Activated naive CD8-positive, alpha-beta T cell (primary cell): ENCODE data around the gene NPPB.

ENCODE experiments used
- H3K27ac Mint-ChIP-seq: one replicate; pipeline ENCODE4 v1.8.0; 2021; ENCODE audit warnings: mixed read lengths
- H3K27me3 Mint-ChIP-seq: one replicate; pipeline ENCODE4 v1.8.0; 2021; ENCODE audit warnings: mixed read lengths
- H3K36me3 Mint-ChIP-seq: one replicate; pipeline ENCODE4 v1.8.0; 2021; ENCODE audit warnings: mixed read lengths
- H3K4me1 Mint-ChIP-seq: one replicate; pipeline ENCODE4 v1.8.0; 2021; ENCODE audit warnings: low read depth, mixed read lengths
- H3K4me3 Mint-ChIP-seq: one replicate; pipeline ENCODE4 v1.8.0; 2021; ENCODE audit warnings: mild to moderate bottlenecking, mixed read lengths
- H3K9me3 Mint-ChIP-seq: one replicate; pipeline ENCODE4 v1.8.0; 2021; ENCODE audit warnings: low read depth, mixed read lengths

Gene NPPB

DNA sequence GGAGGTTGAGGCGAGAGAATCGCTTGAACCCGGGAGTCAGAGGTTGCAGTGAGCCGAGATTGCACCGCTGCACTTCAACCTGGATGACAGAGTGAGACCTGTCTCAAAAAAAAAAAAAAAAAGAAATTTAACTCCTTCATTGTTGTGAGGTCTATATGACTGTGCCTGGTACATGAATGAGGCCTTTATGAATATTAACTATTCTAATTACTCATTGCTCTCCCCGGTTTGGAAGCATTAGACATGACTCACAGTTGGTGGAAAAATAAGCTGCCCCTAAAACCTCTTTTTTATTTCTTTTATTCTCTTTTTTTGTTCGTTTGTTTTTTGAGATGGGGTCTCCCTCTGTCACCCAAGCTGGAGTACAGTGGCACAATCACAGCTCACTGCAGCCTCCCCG, 3.3 kb downstream of the NPPB start:
- Mint-ChIP-seq H3K9me3 (no peaks in the 10 kb centered on the region), H3K36me3 (no peaks in the 10 kb centered on the region), H3K27me3 (peaks cover 18% of the 10 kb centered on the region), H3K4me3 (no peak overlapping the region), H3K4me1 (no peaks in the 10 kb centered on the region), H3K27ac (no peak overlapping the region)

GRCh38 chr1:11854519-11854918, 4.2 kb downstream of the NPPB start:
- Mint-ChIP-seq H3K27ac (no peak overlapping the region), H3K4me1 (no peaks in the 10 kb centered on the region), H3K27me3 (peaks cover 12% of the 10 kb centered on the region), H3K4me3 (no peak overlapping the region), H3K36me3 (no peaks in the 10 kb centered on the region), H3K9me3 (no peaks in the 10 kb centered on the region)

GRCh38 chr1:11851180-11851579, 7.6 kb downstream of the NPPB start:
- Mint-ChIP-seq H3K27me3 (peaks cover 6% of the 10 kb centered on the region), H3K4me3 (no peak overlapping the region), H3K4me1 (no peaks in the 10 kb centered on the region), H3K27ac (no peak overlapping the region), H3K9me3 (no peaks in the 10 kb centered on the region), H3K36me3 (no peaks in the 10 kb centered on the region)

DNA sequence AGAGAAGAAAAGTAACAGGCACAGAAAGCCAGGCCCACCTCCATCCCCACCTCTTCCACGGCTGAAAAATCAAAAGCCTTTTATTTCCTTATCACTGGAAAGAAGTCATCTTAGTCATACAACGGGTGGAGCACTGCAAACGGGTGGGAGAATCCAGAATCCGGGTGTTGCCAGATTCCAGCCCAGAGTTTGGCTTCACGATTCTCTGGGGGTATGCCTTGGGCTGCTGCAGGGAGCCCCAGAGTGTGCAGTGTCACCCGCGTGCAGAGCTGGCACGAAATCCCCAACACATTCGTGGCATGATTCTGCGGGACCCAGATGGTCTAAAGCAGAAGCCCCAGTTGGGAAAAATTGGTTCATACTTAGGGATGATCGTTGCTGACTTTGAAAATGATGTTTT, 8.6 kb downstream of the NPPB start:
- Mint-ChIP-seq H3K27me3 (peaks cover 6% of the 10 kb centered on the region), H3K9me3 (no peaks in the 10 kb centered on the region), H3K4me3 (no peak overlapping the region), H3K27ac (no peak overlapping the region), H3K36me3 (no peaks in the 10 kb centered on the region), H3K4me1 (peaks cover 5% of the 10 kb centered on the region)

- Mint-ChIP-seq H3K4me1 (peaks cover 5% of the 10 kb centered on the region), H3K4me3 (no peak overlapping the region), H3K36me3 (peaks cover 3% of the 10 kb centered on the region), H3K27me3 (no peaks in the 10 kb centered on the region), H3K27ac (no peak overlapping the region), H3K9me3 (no peaks in the 10 kb centered on the region)
These were observed 10.4 kb downstream of the NPPB start for GRCh38 chr1:11848373-11848700.

GRCh38 chr1:11847667-11848372, 10.9 kb downstream of the NPPB start, which contains the start of gene NPPA:
NPPA (minus strand) TSS chr1:11847783; CDS start chr1:11847684, 99 bp downstream.
- Mint-ChIP-seq H3K27me3 (no peaks in the 10 kb centered on the region), H3K27ac (no peak within 1 kb of the TSS), H3K9me3 (no peaks in the 10 kb centered on the region), H3K4me1 (peaks cover 5% of the 10 kb centered on the region), H3K4me3 (no peak within 1 kb of the TSS), H3K36me3 (peaks cover 3% of the 10 kb centered on the region)

DNA sequence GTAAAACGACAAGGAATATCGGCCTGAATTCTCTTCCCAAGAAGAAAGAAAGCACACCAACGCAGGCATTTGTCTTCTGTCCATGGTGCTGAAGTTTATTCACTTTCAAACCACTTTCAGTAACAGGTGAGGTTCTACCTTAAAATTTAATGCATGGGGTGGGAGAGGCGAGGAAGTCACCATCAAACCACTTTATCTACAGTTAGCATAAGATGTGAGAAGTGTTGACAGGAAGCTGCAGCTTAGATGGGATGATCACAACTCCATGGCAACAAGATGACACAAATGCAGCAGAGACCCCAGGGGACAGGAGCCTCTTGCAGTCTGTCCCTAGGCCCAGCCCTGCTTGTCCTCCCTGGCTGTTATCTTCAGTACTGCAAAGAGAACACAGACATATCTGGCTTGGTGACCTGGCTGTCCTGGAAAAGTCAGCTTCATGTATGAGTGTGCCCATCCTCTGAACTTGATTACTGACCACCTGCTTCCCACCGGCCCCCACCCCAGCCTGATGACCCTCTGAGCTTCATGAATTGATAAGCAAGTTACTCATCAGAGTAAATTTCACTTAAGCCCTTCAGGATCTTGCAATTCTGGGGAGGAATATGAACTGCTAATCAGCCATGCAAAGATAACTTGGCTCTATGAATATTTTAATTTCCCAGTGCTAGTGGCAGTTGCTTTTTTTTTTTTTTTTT, 13.0 kb downstream of the NPPB start:
- no peaks in the 10 kb centered on the region for H3K27me3 Mint-ChIP-seq
- H3K36me3 Mint-ChIP-seq: peaks cover 5% of the 10 kb centered on the region
- no peaks in the 10 kb centered on the region for H3K9me3 Mint-ChIP-seq
- H3K4me3 Mint-ChIP-seq: no peak overlapping the region
- H3K4me1 Mint-ChIP-seq: peaks cover 5% of the 10 kb centered on the region
- H3K27ac Mint-ChIP-seq: no peak overlapping the region

- no peaks in the 10 kb centered on the region for H3K27me3 Mint-ChIP-seq
- peaks cover 5% of the 10 kb centered on the region for H3K4me1 Mint-ChIP-seq
- no peaks in the 10 kb centered on the region for H3K9me3 Mint-ChIP-seq
- no peak overlapping the region for H3K4me3 Mint-ChIP-seq
- peaks cover 9% of the 10 kb centered on the region for H3K36me3 Mint-ChIP-seq
- H3K27ac Mint-ChIP-seq: no peak overlapping the region
These were observed 16.3 kb downstream of the NPPB start for GRCh38 chr1:11842154-11843041.

GRCh38 chr1:11841245-11842153, 17.2 kb downstream of the NPPB start:
- Mint-ChIP-seq H3K9me3 (no peaks in the 10 kb centered on the region), H3K27ac (no peak overlapping the region), H3K36me3 (peaks cover 9% of the 10 kb centered on the region)

GRCh38 chr1:11839727-11840705, 18.7 kb downstream of the NPPB start:
- H3K36me3 Mint-ChIP-seq: peaks cover 9% of the 10 kb centered on the region
- no peak overlapping the region for H3K27ac Mint-ChIP-seq
- H3K4me3 Mint-ChIP-seq: no peak overlapping the region
- H3K27me3 Mint-ChIP-seq: no peaks in the 10 kb centered on the region
- H3K9me3 Mint-ChIP-seq: no peaks in the 10 kb centered on the region
- no peaks in the 10 kb centered on the region for H3K4me1 Mint-ChIP-seq

More at GRCh38 chr1:11841245-11842153, 17.2 kb downstream of the NPPB start:
- Mint-ChIP-seq H3K27me3 (no peaks in the 10 kb centered on the region), H3K4me1 (peaks cover 5% of the 10 kb centered on the region), H3K4me3 (no peak overlapping the region)

DNA sequence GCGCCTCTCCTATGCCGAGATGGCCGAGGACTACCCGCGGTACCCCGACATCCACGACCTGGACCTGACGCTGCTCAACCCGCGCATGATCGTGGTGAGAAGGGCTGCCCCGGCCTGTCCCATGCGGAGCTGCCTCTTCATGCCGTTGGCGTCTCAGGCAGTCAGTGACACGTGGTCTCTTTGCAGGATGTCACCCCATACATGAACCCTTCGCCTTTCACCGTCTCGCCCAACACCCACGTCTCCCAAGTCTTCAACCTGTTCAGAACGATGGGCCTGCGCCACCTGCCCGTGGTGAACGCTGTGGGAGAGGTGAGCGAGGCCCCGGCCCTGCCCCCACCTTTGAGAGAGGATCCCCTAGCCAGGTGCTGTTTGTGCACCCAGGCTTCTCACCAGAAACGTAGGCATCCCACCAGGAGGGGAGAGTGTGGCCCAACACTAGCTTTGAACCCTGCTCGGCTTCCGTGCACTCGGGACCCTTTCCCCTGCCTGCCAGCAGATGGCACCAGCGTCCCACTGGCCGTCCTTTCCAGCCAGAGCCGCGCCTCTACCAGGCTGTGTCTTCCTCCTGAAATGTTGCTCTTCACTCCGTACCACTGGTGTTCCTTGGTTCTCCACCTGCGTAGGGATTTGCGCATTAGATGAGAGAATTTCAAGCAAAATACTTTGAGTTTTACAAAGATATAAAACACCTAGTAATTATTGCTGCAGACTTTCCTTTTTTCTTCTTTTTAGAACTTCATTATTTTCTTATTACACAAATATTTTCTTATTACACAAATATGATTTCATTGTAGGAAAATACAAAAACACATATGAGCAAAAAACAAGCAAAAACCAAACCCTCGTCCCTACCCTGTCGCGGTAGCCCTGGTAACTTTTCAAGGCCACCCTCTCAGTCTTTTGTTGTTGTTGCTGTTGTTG, 20.1 kb downstream of the NPPB start:
- Mint-ChIP-seq H3K9me3 (no peaks in the 10 kb centered on the region), H3K4me1 (no peaks in the 10 kb centered on the region), H3K27ac (no peak overlapping the region), H3K27me3 (no peaks in the 10 kb centered on the region), H3K36me3 (peaks cover 8% of the 10 kb centered on the region), H3K4me3 (no peak overlapping the region)

- no peaks in the 10 kb centered on the region for H3K4me1 Mint-ChIP-seq
- no peak overlapping the region for H3K27ac Mint-ChIP-seq
- no peaks in the 10 kb centered on the region for H3K9me3 Mint-ChIP-seq
- H3K4me3 Mint-ChIP-seq: no peak overlapping the region
- H3K36me3 Mint-ChIP-seq: peaks cover 8% of the 10 kb centered on the region
- H3K27me3 Mint-ChIP-seq: no peaks in the 10 kb centered on the region
These were observed 20.9 kb downstream of the NPPB start for GRCh38 chr1:11837767-11838348.
